ENCODE measurements around the gene KRTAP12-1.

Gene KRTAP12-1

DNA sequence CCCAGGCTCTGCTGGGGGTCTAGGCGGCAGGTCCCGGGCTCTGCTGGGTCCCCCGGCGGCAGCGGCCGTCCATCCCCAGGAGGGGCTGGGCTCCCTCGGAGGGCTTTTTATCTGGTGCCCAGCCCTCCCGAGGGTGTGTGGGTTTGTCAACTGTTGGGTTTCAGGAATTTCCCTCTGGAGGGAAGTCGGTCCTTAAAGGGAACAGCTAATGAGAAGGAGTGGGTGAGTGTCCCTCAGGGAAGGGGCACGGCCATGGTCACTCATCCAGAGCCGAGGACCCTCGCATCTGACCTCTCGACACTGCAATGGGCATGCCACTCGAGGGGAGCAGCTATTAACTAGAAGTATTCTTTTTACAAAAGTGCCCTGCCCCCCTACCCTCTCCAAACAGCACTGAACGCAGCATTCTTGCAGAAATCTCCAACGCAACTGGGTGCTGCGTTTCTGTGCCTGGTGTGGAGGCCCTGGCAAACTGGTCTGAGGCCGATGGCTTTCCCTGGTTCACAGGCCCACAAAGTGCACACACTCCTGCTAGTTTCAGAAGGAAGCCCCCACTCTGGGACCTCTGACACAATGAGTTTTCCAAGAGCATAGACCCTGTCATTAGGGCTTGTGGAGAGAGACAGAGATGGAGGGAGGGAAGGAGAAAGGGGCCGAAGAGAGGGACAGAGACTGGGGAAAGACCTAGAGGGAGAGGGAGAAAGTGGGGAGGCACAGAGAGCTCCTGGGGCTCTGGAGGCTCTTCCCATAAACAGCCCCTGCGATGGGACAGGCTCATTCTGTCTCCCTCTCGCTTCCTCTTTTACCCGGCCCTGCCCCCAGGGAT, 30.5 kb upstream of the KRTAP12-1 start:
- no peak overlapping the region for H3K4me3 ChIP-seq
- no peak overlapping the region for H3K27ac ChIP-seq

DNA sequence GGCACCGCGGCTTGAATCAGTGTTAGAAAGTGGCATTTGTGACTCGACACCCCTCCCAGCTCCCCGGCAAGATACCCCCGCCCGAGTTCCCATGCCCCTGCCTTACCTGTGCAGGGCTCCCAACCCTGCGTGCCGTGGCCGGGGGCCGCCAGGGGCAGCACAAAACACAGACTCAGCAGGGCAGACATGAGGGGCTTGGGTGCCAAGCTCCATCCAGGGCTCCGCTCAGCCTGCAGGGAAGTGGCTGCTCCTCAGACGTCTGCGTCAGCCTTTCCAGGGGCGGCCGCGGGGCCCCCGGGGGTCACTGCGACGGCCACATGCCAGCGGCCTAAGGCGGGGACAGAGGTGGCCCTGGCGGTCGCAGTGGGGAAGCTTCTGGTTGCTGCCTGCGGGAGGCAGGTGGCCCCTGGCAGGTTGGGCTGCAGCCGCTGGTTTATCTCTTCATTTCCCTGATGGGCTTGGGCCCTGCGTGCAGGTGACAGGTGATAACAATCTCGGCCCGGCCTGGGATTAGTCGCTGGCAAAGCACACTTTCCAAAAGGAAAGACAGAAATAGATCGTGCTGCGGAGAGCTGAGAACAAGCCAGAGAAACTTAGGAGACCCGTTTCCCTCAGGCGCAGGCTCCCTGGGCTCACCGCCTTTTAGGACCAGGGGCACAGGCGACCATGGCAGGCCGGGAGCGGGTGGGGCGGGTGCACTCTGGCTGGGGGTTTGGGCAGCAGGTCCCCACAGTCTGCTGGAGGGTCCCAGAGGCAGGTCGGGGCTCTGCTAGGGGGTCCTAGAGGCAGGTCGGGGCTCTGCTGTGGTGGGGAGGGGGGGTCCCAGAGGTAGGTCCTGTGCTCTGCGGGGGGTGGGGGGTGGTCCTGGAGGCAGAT, 29.6 kb upstream of the KRTAP12-1 start, which contains the start of gene TSPEAR:
Gene TSPEAR (minus strand): TSS at position 246 of the 876 bp plus-strand sequence. CDS start 58 bp downstream, at position 188.
- Histone ChIP-seq H3K27ac (no peak within 1 kb of the TSS), H3K4me3 (peak within 1 kb of the TSS in 1 of 7 experiments; percentile 17)

DNA sequence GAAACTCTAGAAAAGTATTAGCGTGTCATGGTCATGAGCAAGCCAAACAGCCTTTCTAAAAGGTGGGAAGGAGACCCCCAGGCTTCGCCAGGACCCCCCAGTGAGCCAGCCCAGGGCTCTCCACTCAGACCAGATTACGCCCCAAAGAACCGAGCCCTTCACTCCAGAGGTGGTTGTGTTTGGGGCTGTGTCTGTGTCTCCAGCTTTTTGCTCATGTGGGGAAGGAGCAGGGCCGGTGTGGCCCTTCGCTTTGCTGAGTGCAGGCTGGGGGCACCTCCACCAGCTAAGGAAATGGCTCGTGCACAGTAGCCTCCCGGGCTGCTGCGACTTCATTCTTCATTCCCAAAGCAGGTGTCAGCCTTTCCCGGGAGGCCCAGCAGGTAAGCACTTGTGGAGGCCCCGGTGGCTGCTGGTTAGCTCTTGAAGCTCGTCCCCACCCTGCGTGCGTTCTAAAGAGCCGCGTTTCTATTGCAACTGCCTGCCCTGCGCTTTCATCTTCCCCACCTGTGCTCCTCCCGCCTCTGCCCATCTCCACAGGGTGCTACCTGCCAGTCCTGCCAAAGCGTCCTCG, 28.9 kb upstream of the KRTAP12-1 start:
- peak overlapping the region in 1 of 7 experiments; percentile 17 for H3K4me3 ChIP-seq
- no peak overlapping the region for H3K27ac ChIP-seq

DNA sequence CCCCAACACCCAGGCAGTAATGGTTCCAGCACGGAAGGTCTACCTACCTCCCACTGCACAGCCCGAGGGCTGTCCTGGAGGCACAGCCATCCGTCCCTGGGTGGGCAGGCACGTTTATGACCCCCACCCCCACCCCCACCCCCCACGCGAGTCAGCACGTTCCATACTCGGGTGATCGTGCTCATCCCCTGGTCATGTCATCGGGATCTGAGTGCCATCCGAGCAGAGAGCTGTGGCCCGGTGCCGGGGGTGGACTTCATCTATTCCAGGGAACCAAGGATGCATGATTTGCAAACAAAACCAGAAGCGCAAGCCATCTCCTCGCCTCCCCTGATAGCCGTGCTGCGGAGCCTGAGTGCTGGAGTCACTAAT, 28.3 kb upstream of the KRTAP12-1 start:
- H3K27ac ChIP-seq: no peak overlapping the region
- no peak overlapping the region for H3K4me3 ChIP-seq

DNA sequence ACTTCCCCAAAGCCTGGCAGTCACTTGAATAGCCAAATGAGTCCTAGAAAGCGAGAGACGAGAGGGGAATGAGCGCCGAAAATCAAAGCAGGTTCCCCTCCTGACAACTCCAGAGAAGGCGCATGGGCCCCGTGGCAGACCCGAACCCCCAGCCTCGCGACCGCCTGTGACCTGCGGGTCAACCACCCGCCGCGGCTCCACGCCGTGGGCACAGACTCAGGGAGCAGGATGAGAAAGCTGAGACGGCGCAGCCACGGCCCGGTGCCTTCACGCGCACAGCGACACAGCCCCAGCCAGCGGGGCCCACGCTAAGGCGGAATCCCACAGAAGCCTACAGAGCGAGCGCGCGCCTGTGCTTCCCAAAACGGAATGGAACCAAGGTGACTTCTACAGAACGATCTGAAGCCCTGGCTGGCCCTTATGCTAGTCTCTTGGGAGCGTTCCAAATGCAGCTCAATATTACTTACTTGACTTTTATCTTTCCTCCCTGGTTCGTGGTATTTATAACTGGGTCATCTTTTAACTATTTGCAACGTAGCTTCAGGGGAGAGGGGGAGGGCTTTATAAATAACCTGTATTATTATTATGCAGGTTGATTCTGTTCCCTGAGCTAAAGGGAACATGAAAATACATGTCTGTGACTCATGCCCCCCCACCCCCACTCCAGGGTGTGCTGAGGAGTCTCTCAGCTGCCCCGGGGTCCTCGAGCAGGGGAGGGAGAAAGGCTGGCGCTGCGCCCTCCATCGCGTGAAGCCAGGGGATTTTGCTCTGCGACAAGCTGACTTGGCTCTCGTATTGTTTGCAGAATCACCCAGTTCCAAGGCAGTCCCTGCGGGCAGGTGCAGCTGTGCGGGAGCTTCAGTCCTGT, 27.7 kb upstream of the KRTAP12-1 start:
- peak overlapping the region in 2 of 7 experiments; percentile 14 to 16 for H3K4me3 ChIP-seq
- peak overlapping the region in 5 of 21 experiments; percentile 1 to 22 (median 12) for H3K27ac ChIP-seq

DNA sequence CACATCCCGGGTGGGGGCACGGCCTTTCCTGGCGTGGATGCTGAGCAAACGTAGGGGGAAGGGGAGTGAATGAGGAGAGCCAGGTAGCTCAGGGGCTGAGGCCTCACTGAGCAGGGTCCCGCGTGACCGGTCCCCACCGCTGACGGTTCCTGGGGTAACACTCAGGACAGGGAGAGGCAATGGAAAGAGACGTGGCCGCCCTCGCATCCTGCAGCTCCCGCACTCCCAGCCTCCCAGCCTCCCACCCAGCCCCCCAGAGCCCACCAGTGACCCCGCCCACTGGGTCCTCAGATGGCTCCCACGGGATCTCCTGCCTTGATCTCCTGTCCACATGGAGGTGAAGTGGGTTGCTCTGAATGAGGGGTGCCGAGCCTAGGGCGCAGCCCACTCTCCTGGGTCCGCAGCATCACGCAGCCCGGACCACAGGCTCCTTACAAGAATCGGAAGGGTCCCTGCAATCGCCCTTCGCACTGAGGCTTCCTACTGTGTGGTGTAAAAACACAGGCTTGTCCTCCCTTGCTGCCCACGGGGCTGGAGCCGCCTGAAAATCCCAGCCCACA, 27.0 kb upstream of the KRTAP12-1 start:
- peak overlapping the region in 2 of 7 experiments; percentile 14 to 16 for H3K4me3 ChIP-seq
- peak overlapping the region in 5 of 21 experiments; percentile 1 to 22 (median 12) for H3K27ac ChIP-seq

DNA sequence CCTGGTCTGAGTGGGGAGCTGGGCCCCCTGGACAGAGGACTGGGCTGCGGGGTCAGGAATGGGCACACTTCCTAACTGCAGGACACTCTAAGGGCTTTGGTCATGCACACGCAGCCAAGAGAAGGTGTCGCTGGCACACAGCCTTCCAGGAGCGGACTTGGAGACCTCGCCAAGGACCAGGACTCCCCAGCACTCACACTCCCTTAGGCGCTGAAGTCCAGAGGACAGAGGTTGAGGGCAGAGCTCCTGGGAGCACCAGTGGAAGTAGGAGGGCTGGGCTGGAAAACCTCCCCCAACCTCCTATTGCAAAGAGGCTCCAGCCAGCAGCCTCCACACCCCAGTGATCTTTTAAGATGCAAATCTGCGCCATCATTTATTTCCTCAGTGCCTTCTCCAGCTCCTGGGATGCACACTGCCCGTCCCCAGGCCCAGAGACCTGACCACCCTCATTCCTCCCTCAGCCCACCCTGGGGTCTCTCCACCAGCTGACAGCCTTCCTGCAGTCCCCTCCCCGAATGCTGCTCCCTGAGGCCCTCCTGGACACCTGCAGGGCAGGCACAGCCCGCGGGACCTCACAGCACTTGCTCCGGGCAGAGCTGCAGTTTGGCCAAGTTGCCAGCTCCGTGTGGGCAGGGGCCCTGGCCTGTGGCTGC, 26.4 kb upstream of the KRTAP12-1 start:
- H3K27ac ChIP-seq: no peak overlapping the region
- no peak overlapping the region for H3K4me3 ChIP-seq

DNA sequence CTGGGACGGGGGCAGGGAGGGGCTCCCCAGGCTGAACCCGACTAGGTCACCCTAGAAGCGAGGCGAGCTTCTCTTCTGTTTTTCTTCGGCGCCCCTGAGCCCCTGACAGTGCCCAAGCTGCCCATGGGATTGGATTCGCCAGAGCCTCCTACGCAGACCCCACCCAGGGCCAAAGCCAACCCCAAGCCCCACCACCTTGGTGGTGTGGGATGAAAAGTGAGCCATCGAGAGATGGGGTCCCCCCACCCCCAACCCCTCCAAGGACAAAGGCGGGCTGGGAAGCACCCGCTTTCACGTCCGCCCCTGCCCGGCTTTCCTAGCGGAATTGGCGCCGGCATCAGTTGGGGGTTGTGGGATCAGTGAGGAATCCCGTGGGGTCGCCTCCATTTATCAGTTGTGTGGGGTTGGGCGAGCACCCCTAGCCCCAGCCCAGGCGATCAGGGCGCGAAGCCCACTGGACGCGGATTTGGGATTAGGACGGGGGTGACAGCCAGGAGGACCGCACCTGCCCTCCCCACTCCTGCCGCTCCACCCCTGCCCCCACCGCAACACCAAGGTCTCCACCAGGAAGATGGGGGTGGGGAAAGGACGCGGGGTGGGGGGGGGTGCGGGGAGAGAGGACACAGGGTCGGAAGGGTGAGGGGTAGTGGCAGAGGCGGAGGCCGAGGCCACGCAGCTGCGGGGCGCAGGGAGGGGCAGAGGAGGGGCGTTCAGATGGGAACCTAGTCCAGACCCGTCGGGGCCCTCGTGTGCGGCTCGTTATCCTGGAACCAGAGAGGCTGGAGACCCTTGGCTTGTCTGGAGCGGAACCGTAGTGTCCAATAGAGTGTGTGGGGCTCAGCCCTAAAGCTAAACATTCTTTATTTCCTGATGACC, 25.0 kb upstream of the KRTAP12-1 start:
- H3K27ac ChIP-seq: no peak overlapping the region
- H3K4me3 ChIP-seq: no peak overlapping the region

DNA sequence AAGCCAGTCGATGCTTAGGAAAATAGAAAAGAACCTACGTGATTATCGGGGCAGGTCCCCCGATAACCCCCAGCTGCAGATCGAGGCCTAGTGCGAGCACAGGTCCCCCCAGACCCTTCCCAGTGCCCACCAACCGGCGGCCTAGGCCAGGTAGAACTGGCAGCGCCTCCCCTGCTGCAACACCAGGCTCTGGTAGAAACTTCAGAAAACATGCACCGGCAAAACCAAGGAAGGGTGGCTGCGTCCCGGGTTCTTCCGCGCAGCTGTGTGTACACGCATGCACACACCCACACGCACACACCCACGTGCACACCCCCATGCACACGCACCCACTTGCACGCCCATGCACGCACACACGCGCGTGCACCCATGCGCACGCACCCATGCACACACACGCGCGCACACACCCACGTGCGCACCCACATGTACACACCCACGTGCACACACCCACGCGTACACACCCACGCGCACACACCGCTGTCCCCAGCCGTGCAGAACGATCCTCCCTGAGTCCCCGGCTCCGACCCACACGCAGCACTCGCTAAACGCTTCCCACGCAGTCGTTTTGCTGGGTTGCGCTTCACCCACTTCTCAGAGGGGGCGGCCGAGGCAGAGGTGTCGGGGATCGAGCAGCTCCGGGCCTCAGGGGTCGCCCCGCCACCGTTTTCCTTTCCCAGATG, 24.2 kb upstream of the KRTAP12-1 start:
- Histone ChIP-seq H3K27ac (no peak overlapping the region), H3K4me3 (no peak overlapping the region)

DNA sequence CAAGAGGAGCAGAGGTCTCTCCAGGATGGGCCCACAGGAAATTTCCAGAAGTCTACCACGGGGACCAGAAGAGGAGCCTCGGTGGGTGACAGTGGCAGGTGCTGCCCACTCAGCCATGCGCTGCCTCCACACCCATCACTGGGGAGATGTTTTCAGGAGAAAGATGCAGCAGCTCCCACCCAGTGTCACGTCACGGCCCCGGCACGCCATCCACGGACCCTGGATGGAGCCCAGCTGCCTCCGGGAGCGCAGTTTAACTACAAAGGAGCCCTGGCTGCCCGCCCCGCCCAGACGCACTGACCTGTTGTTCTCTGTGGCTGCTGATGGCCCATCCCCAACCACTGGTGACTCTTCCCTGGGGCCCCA, 22.7 kb upstream of the KRTAP12-1 start:
- Histone ChIP-seq H3K27ac (no peak overlapping the region), H3K4me3 (no peak overlapping the region)

DNA sequence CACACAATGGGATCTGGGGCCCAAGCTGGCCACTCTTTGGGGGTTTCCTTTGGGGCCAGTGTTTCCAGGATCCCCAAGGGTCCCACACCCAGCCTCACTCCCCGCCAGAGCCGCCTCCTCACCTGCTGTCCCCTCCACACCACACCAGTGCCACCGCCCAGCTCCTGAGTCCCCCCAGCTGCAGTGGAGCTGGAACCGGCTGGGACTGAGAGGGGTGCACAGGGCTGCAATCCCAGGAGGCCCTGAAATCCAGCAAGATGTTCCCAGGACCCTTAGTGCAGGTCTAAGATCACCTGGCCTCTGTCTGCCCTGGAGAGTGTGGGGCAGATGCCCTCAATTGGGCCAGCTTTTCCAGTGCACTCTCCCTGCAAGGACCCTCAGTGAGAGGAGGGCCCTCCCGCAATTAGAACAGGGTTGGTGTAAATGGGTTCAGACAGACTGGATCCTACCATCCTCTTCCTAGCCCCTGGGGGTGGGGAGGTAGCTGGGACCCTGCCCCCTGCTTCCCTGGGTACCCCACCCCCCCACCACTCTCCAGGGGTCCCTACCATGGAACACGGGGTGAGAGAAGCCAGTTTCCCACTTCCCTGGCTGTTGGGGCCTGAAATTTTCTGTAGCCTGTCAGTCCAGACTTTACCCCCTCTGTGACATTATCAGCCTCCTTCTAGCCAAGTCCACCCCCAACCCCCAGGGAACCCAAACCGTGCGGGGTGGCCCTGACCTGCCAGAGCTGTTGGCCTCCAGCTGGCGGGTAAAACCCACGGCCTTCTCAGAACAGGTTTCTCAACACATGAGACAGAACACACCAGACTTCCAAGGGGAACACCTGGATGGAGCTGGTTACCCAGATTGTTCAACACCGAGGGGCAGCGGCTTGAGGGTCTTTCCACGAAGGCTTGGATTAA, 22.0 kb upstream of the KRTAP12-1 start:
- no peak overlapping the region for H3K4me3 ChIP-seq
- H3K27ac ChIP-seq: no peak overlapping the region

DNA sequence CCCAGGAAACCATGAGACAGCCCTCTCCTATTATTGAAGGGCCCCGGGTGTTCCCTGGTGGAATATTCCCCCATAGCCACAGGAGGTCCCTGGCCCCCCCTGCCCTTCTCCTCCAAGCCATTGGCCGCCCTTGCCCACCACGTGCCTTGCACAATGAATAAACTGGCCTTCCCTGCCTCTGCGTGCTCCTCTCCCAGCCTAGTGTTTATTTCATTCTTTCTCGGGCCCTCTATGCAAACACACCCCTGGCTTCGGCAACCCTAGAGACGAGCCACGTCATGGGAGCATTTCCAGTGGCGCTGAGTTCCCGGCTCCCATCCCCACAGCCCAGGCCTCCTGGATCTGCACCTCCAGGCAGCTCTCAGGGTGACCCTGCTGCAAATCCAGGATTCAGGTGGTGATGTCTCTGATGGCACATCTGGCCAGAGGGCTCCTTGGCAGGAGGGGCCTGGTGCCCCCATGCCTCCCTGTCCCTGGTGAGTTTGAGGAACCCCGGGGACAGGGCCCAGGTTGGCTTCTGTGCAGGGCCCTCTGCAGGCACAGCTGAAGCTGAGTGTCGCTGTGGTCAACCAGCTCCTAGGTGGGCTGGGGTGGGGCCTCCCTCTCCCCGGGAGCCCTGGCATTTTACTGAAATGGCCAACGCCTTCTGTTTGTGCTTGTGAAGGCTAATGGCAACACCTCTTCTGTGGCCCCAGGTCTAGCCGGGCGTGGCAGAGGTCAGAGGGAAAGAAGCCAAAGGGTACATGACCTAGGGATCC, 21.2 kb upstream of the KRTAP12-1 start:
- no peak overlapping the region for H3K27ac ChIP-seq

DNA sequence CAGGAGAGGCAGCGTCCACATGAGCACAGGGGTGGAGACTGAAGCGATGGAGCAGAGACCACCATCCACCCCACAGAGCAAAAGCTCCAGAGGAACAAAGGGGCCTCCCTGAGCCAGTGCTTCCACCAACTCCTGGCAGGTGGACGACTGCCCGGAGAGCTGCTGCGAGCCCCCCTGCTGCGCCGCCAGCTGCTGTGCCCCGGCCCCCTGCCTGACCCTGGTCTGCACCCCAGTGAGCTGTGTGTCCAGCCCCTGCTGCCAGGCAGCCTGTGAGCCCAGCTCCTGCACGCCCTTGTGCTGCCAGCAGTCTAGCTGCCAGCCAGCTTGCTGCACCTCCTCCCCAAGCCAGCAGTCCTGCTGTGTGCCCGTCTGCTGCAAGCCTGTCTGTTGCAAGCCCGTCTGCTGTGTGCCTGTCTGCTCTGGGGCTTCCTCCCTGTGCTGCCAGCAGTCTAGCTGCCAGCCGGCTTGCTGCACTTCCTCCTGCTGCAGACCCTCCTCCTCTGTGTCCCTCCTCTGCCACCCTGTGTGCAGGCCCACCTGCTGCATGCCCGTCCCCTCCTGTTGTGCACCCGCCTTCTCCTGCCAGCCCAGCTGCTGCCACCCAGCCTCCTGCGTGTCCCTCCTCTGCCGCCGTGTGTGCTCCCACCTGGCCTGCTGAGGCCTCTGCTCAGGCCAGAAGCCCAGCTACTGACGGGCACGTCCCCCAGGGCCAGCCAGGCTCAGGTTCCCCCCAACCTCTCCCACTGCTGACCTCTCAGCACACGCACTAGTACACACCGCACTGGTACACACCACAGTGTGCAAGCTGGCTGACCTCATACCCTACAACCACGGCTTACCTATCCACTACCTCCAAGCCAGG, 20.4 kb upstream of the KRTAP12-1 start:
- Histone ChIP-seq H3K4me3 (no peak overlapping the region), H3K27ac (no peak overlapping the region)

More for the DNA sequence above, 21.2 kb upstream of the KRTAP12-1 start:
- no peak overlapping the region for H3K4me3 ChIP-seq

DNA sequence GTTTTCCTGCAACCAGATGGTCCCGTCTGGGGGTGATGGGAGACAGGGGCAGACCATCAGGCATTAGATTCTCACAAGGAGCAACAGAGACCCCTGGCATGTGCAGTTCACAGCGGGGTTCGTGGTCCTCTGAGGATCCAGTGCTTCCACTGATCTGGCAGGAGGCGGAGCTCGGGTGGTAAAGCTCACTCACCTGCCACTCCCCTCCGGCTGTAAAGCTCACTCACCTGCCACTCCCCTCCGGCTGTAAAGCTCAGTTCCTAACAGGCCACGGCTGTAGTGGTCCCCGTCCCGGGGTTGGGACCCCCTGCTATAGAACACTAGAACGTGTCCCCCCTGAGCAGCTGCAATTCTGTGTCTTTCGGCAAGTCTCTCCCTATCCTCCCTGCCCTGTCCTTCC, 19.6 kb upstream of the KRTAP12-1 start:
- H3K27ac ChIP-seq: no peak overlapping the region
- H3K4me3 ChIP-seq: no peak overlapping the region

DNA sequence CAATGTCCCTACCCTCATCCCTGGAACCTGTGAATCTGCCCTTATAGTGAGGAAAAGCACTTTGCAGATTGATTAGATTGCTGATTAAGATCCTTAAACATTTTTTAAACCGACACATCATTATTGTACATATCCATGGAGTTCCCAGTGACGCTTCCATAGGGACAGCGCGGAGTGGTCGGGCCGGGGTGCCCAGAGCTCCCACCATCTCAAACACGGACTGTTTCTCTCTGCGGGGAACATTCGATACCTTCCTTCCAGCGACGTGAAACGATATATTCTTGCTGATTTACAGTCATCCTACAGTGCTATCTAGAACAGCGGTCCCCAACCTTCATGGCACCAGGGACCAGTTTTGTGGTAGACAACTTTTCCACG, 19.0 kb upstream of the KRTAP12-1 start:
- no peak overlapping the region for H3K27ac ChIP-seq
- H3K4me3 ChIP-seq: no peak overlapping the region
